Activated T-helper 17 cell treated with anti-CD3 and anti-CD28 coated beads, Interleukin-2, amount 50 U/mL, for 72 hours (primary cell): ENCODE results near the gene HNRNPH1. TPM values are rescaled to one million over a fixed set of nuclear protein-coding genes. Genes with fewer than 3 reads are reported as not detected.
A peak's percentile ranks its signal among the peaks of the same experiment; 100 is the strongest.
"Not testable (repeated sequence)": the region's sequence is repeated elsewhere in the genome, so short reads cannot be mapped to it uniquely, and the experiment has no call there.

ENCODE experiments used
- ATAC-seq: fragments of 150-1000 bp; cut with Tn5 transposase; replicated peaks from 2 replicates; pipeline ENCODE4 v1.10.0; 2021; ENCODE audit warnings: mild to moderate bottlenecking, moderate library complexity
- H3K27ac Mint-ChIP-seq: one replicate; pipeline ENCODE4 v1.8.0; 2022; ENCODE audit warnings: mixed read lengths
- H3K27me3 Mint-ChIP-seq: one replicate; pipeline ENCODE4 v1.8.0; 2022; ENCODE audit warnings: mixed read lengths
- H3K36me3 Mint-ChIP-seq: one replicate; pipeline ENCODE4 v1.8.0; 2022; ENCODE audit warnings: low read depth, mild to moderate bottlenecking, mixed read lengths
- H3K4me1 Mint-ChIP-seq: one replicate; pipeline ENCODE4 v1.8.0; 2022; ENCODE audit warnings: mixed read lengths
- H3K4me3 Mint-ChIP-seq: one replicate; pipeline ENCODE4 v1.8.0; 2022; ENCODE audit warnings: mild to moderate bottlenecking, mixed read lengths
- H3K9me3 Mint-ChIP-seq: one replicate; pipeline ENCODE4 v1.8.0; 2022; ENCODE audit warnings: mixed read lengths
- total RNA-seq, 2 donors: library from RNA; stranded (reverse); gene quantifications; one replicate each; pipeline ENCODE4 v1.2.3, GENCODE V29; 2022

The HNRNPH1 gene
- total RNA-seq, 2 donors from 2014 or later: 761 to 957 TPM

DNA sequence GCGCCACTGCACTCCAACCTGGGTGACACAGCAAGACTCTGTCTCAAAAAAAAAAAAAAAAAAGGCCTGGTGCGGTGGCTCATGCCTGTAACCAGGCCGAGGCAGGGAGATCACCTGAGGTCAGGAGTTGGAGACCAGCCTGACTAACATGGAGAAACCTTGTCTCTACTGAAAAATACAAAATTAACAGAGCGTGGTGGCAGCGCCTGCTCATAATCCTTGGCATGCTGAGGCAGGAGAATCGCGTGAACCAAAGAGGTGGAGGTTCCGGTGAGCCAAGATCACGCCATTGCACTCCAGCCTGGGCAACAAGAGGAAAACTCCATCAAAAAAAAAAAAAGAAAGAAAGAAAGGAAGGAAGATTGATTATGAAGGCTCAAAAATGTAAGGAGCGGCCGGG, 15.8 kb upstream of the HNRNPH1 start:
- H3K27me3 Mint-ChIP-seq, H3K4me3 Mint-ChIP-seq: not testable (repeated sequence)

DNA sequence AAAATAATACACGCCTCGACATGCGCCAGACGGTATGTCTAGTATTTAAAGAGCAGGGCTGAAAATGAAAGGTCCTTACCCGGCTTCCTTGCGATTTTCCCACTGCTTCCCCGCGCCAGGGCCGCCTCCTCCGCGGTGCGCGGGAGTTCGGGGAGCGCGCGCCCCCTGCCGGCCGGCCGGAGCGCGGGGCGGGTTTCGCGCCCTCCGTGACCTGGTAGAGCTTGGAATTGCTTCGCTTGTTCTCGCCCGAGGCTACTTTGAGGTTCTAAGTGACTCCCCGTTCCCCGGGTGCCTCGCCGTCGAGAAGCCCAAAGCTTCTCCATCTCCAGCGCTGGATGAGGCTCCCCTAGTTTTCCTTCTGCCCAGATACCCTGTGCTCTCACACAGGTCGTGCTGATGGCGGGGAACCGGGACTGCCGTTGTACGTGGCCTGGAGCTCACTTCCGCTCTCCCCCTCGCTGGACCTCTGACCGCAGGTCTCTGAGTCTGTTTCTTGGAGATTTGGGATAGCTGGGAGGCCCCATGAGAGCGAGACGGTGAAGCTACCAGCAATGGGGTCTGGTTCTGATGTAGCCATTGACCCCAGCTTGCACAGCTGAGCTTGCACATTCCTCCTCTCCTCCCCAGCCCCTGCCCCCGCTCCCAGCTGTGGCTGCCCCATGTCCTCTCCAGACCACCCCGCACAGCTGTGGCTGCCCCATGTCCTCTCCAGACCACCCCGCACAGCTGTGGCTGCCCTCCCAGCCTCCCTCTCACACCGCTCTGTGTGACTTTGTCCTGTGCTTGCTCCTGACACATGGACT, 11.1 kb upstream of the HNRNPH1 start:
- H3K27ac Mint-ChIP-seq, H3K4me1 Mint-ChIP-seq, H3K36me3 Mint-ChIP-seq, H3K9me3 Mint-ChIP-seq, H3K4me3 Mint-ChIP-seq, H3K27me3 Mint-ChIP-seq: not testable (repeated sequence)
- peak; percentile 97 for ATAC-seq

More for the DNA sequence above, 15.8 kb upstream of the HNRNPH1 start:
- not testable (repeated sequence) for H3K4me1 Mint-ChIP-seq, H3K36me3 Mint-ChIP-seq, ATAC-seq, H3K9me3 Mint-ChIP-seq, H3K27ac Mint-ChIP-seq

DNA sequence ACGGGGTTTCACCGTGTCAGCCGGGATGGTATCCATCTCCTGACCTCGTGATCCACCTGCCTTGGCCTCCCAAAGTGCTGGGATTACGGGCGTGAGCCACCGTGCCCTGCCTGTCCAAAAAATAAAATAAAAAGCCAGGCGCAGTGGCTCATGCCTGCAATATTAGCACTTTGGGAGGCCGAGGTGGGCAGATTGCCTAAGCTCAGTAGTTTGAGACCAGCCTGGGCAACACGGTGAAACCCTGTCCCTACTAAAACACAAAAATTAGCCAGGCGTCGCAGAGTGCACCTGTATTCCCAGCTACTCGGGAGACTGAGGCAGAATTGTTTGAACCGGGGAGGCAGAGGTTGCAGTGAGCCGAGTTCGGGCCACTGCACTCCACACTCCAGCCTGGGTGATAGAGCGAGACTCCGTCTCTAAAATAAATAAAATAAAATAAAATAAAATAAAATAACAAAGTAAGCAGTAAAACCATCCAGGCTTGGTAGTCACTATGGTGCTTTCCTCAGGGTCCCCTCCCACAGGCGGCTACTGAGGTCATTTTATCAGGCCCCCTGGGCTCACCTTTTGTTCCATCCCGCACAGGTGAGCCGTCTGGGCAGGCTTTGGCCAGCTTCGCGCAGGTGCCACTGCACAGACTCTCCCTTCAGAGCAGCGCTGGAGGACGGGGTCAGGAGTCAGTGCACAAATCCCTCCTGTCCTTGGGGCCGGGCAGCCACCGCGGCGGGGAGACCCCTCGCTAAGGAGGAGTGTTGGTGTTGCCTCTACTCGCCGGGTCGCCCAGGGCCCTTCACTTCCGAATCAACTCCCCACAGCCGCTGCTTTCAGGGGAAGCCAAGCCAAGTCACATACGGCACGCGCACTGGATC, 10.3 kb upstream of the HNRNPH1 start:
- ATAC-seq, H3K4me1 Mint-ChIP-seq, H3K36me3 Mint-ChIP-seq, H3K27me3 Mint-ChIP-seq, H3K27ac Mint-ChIP-seq, H3K9me3 Mint-ChIP-seq: not testable (repeated sequence)
- H3K4me3 Mint-ChIP-seq: peak overlapping the region; percentile 27

DNA sequence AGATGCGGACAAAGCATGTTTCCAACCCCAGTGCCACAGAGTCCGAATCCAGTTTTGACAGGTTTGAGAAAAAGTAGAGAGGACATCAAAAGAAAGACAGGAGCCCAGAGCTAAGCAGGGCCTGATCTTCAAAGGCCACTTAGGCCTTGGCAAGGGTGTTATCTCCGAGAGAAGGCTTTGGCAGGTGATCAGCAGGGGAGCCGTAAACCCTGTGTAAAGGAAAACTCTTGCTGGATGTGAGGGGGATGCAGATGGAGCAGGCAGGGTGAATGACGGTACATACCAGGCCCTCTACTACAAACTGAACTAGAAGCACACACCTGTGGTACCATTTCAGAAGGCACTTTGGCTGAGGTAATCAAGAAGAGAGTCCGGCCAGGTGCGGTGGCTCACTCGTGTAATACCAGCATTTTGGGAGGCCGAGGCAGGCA, 1.4 kb upstream of the HNRNPH1 start:
- Mint-ChIP-seq H3K9me3 (no peaks in the 10 kb centered on the region), H3K27ac (peak overlapping the region; percentile 100), H3K36me3 (peaks cover 46% of the 10 kb centered on the region), H3K4me3 (peak overlapping the region; percentile 98), H3K4me1 (peaks cover 27% of the 10 kb centered on the region), H3K27me3 (no peaks in the 10 kb centered on the region)
- ATAC-seq: no peak

DNA sequence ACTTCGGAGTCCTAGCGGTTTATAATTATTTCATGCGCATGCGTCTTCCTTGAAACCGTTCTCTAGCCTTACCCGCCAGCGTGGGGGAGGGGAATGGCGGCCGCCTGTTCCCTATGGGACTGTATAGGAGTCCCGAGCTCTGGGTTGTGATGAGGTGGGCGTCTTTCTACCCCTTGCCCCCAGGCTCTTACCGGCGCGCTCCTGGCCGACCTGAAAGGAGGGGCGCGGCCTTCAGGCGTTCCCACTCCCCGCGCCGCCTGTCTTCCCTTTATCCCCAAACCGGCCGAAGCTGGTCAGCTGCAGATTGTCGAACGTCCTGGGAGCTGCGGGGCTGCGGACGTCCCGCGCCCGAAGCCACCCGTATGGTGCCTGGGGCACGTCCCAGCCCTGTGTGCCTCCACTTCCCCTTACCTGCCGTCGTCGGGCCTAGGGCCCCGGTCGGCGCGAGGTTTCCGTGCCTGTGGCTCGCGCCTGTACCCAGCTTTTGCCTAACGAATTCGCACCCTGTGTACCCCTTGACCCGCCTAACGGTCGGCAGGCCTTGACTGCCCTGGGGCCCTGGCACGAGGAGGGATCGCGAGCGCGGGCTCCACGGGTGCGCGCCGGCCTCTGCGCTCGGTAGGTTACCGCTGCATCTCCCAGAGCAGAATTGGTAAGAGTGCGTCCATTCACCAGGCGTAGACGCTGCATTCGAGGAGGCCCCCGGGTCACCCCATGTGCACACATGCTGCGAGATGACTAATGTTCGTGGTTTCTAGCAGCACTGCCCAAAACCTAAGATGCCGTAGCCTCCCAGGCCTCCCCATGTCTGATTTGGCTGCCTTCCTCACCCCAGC, 653 bp upstream of the HNRNPH1 start:
- no peaks in the 10 kb centered on the region for H3K27me3 Mint-ChIP-seq
- H3K4me3 Mint-ChIP-seq: peak overlapping the region; percentile 98
- H3K27ac Mint-ChIP-seq: peak overlapping the region; percentile 100
- H3K4me1 Mint-ChIP-seq: peaks cover 30% of the 10 kb centered on the region
- ATAC-seq: peak; percentile 60
- H3K9me3 Mint-ChIP-seq: no peaks in the 10 kb centered on the region
- peaks cover 53% of the 10 kb centered on the region for H3K36me3 Mint-ChIP-seq

DNA sequence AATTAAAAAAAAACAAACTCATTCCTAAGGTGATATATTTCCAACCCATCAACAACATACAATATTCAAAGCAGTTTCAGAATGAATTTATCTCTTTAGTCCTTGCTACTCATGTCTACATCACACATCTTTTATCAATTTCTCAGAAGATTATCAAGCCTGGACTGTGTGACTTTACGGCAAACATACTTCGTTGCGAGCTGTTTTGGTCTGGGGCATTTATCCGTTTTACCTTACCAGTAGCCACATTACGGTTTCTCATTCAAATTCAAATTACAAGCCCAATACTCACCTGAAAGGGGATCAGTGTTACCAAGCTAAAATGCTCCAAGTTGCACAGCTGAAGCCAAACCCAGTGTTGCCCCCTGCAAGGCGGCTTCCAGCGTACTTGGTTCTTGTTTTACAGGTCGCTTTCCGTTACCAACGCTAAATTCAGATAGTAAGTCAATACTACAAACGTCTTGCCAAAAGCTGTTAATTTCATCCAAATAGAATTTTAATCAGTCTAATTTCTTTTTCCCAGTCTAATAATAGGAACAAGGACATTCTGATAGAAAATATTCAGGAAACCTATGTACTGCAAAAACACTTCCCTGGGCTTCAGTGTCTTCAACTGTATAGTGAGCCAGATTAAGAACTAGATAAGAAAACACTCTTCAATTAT, 1.8 kb downstream of the HNRNPH1 start:
- H3K36me3 Mint-ChIP-seq: peaks cover 78% of the 10 kb centered on the region

DNA sequence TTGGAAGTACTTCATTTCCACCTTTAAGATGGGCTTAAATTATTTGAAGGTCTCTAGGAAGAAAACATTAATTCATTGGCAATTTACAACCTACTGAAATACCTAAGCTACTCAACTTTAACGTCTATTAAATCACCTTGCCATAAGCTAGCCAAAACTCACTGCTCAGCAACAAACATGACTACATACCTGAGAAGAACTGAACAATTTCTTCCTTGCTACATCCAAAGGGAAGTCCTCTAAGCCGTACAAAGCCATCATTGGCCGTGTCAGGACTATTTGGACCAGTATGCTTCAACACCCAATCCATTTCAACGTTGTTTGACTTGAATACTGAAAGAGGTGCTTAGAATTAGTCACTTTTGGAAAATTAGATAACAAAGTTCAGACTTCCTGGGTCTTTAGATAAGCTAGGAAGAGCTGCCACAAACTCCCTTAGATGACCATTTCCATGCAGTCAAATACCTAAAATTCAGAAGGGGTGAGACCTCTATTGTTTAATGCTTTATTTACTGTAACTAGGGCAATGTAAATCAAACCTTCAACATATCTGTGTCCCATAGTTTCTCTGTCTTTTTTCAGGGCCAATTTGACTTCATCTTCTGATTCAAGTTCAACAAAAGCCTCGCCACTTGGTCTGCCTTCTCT, 2.6 kb downstream of the HNRNPH1 start:
- H3K4me1 Mint-ChIP-seq: peaks cover 53% of the 10 kb centered on the region
- H3K9me3 Mint-ChIP-seq: no peaks in the 10 kb centered on the region
- peak overlapping the region; percentile 100 for H3K27ac Mint-ChIP-seq
- no peaks in the 10 kb centered on the region for H3K27me3 Mint-ChIP-seq
- H3K36me3 Mint-ChIP-seq: peaks cover 86% of the 10 kb centered on the region
- peak overlapping the region; percentile 98 for H3K4me3 Mint-ChIP-seq
- no peak for ATAC-seq

More for the DNA sequence above, 1.8 kb downstream of the HNRNPH1 start:
- no peak for ATAC-seq
- peak overlapping the region; percentile 100 for H3K27ac Mint-ChIP-seq
- H3K9me3 Mint-ChIP-seq: no peaks in the 10 kb centered on the region
- peak overlapping the region; percentile 98 for H3K4me3 Mint-ChIP-seq
- H3K27me3 Mint-ChIP-seq: no peaks in the 10 kb centered on the region
- H3K4me1 Mint-ChIP-seq: peaks cover 47% of the 10 kb centered on the region

DNA sequence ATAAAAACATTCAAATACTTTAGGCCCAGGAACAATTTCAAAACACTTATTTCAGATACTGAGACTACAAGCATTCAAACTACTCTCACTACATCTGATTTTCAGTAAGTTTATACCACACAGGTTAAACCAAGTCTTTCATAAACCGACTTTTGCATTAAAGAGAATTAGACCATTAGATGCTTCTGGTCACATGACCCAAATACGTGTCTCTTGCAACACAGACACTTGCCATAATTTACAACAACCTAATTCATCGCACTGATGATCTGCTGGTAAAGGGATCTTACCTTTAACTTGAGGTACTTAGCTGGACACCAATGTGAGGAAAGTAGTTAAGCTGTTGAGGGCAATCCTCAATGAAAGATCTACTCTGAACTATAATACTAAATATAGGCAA, 3.2 kb downstream of the HNRNPH1 start:
- H3K36me3 Mint-ChIP-seq: peaks cover 92% of the 10 kb centered on the region
- H3K9me3 Mint-ChIP-seq: no peaks in the 10 kb centered on the region
- H3K27me3 Mint-ChIP-seq: no peaks in the 10 kb centered on the region
- H3K4me3 Mint-ChIP-seq: peak overlapping the region; percentile 98
- H3K4me1 Mint-ChIP-seq: peaks cover 54% of the 10 kb centered on the region
- no peak for ATAC-seq
- peak overlapping the region; percentile 100 for H3K27ac Mint-ChIP-seq

DNA sequence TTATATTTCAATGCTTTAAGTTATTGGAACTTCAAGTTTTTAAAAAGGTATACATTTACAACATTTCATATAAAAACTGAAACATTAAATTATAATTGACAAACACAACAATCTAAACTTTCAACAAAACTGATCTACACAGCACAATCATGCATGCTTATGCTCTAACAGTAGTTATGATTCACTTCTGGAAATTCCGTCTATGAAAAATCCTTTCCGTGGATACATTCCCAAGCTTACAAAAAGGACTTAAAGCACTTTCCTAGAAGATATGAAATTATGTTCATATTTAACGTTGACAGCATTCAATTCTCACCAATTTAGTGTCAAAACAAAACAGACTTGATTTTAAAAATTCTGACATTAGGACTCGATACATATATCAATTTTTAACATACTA, 3.7 kb downstream of the HNRNPH1 start:
- ATAC-seq: no peak
- no peaks in the 10 kb centered on the region for H3K9me3 Mint-ChIP-seq
- peak overlapping the region; percentile 100 for H3K27ac Mint-ChIP-seq
- peaks cover 97% of the 10 kb centered on the region for H3K36me3 Mint-ChIP-seq
- H3K4me1 Mint-ChIP-seq: peaks cover 51% of the 10 kb centered on the region
- no peaks in the 10 kb centered on the region for H3K27me3 Mint-ChIP-seq
- peak overlapping the region; percentile 98 for H3K4me3 Mint-ChIP-seq

DNA sequence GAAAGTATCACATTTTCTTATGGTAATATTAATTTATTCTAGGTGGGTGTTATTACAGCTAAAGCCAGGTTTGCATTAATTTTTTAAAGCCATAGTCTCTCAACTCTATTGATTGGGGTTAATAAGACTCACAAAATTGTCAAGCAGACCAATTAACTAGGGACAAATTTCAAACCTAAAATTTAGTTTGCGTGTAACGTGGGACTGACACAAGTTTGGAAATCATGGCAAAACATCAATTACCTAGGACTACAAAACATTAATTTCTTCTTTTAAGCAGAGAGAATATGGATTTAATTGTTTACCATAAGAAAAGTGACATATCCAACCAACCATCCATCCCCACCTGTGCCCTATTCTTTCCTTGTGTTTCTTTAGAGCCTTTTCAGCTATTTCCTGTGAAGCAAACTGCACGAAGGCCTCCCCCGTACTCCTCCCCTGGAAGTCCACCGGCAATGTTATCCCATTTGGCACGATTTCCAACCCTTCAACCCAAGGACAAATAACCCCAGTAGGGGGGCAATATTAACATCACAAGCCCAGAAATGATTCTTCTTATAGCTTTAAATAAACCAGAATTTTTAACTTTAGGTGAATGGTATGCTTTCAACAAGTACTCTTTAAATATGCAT, 4.4 kb downstream of the HNRNPH1 start:
- H3K27ac Mint-ChIP-seq: peak overlapping the region; percentile 87
- H3K36me3 Mint-ChIP-seq: peaks cover 100% of the 10 kb centered on the region
- no peaks in the 10 kb centered on the region for H3K9me3 Mint-ChIP-seq
- H3K4me1 Mint-ChIP-seq: peaks cover 47% of the 10 kb centered on the region
- H3K27me3 Mint-ChIP-seq: no peaks in the 10 kb centered on the region
- ATAC-seq: no peak
- H3K4me3 Mint-ChIP-seq: peak overlapping the region; percentile 98

DNA sequence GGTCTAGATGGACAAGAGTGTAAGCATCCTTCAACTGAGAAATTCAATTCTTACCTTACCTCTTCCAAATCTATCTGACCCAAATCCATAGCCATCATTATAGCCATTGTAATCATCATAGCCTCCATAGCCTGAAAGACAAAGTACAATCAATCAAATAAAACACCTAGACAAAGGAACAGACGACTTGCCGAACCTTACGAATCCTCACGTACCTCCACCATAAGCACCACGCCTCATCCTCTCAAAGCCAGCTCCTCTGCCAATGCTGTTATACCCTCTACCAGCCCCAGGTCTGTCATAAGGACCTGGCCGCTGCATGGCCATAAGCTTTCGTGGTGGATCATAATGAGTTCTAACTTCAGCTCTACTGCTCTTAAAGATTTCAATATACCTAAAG, 5.5 kb downstream of the HNRNPH1 start:
- H3K4me3 Mint-ChIP-seq: peak overlapping the region; percentile 98
- H3K27me3 Mint-ChIP-seq: no peaks in the 10 kb centered on the region
- peaks cover 100% of the 10 kb centered on the region for H3K36me3 Mint-ChIP-seq
- ATAC-seq: no peak
- H3K4me1 Mint-ChIP-seq: peaks cover 49% of the 10 kb centered on the region
- peak overlapping the region; percentile 43 for H3K27ac Mint-ChIP-seq
- H3K9me3 Mint-ChIP-seq: no peaks in the 10 kb centered on the region

DNA sequence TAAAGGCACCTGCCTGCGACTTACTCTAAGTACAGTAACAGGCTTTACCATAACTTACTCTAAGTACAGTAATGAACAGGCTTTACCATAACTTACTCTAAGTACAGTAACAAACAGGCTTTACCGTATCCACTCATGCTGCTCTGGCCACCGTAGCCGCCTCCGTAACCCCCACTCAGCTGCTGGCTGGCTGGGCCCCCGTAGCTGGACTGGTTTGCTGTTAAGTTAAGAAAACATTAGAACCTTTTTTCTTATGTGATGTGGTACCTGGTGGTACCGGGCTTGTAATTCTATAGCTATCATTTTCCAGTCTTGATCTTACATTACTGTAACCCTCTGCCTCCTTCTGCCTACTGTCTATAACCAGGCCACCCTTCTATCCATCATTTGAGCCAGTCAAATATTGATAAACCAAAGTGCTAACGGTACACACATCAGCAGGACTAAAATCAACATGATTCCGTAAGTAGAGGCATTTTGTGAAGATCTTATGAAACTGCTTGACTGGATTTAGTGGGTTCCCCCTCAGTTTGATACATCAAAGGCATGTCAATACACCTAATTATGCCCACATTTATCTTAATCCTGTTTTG, 7.4 kb downstream of the HNRNPH1 start:
- no peaks in the 10 kb centered on the region for H3K27me3 Mint-ChIP-seq

DNA sequence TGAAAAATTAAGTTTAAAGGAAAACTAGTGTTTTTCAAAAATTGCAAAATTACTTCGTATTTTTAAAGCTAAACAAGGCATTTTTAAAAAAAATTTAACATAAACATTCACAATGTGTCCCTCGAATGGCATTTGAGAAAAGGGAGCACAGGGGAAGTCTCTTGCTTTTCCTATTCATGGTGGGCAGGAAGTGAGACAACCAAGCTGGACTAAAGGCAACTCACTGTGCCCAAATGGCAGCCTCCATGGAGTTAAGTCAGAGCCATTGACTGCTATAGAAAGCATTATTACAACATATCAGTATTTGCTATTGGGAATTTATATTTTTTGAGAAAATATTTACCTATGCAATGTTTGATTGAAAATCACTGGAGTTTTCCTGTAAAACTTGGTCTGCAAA, 8.3 kb downstream of the HNRNPH1 start:
- ATAC-seq: no peak
- H3K27me3 Mint-ChIP-seq: no peaks in the 10 kb centered on the region
- no peak overlapping the region for H3K4me3 Mint-ChIP-seq
- peaks cover 45% of the 10 kb centered on the region for H3K4me1 Mint-ChIP-seq
- peaks cover 99% of the 10 kb centered on the region for H3K36me3 Mint-ChIP-seq
- peak overlapping the region; percentile 76 for H3K27ac Mint-ChIP-seq
- no peaks in the 10 kb centered on the region for H3K9me3 Mint-ChIP-seq

More for the DNA sequence above, 7.4 kb downstream of the HNRNPH1 start:
- Mint-ChIP-seq H3K9me3 (no peaks in the 10 kb centered on the region), H3K27ac (peak overlapping the region; percentile 76), H3K4me1 (peaks cover 48% of the 10 kb centered on the region), H3K4me3 (peak overlapping the region; percentile 98), H3K36me3 (peaks cover 99% of the 10 kb centered on the region)
- no peak for ATAC-seq
